IMR-90 (cell line): ENCODE results near the gene RNF40.

Source experiments
- BHLHE40 ChIP-seq: fragments of 150-350 bp; IDR thresholded peaks from 2 replicates; pipeline ENCODE4 v1.6.1; 2016; ENCODE audit warnings: mild to moderate bottlenecking, low read depth, low read length
- CEBPB ChIP-seq: IDR thresholded peaks from 2 replicates; pipeline ENCODE4 v1.6.1; 2012; ENCODE audit warnings: low read depth, low read length, improper control_type of control experiment
- CHD1 ChIP-seq: IDR thresholded peaks from 2 replicates; pipeline ENCODE4 v1.6.1; 2012; ENCODE audit warnings: low read depth, low read length, improper control_type of control experiment
- MAFK ChIP-seq: IDR thresholded peaks from 2 replicates; pipeline ENCODE4 v1.6.1; 2012; ENCODE audit warnings: low read depth, low read length, improper control_type of control experiment
- MAZ ChIP-seq: IDR thresholded peaks from 2 replicates; pipeline ENCODE4 v1.6.1; 2012; ENCODE audit warnings: low read depth, mild to moderate bottlenecking, low read length, improper control_type of control experiment, moderate library complexity, borderline replicate concordance
- MXI1 ChIP-seq: IDR thresholded peaks from 2 replicates; pipeline ENCODE4 v1.6.1; 2012; ENCODE audit warnings: low read depth, mild to moderate bottlenecking, low read length, moderate library complexity, borderline replicate concordance
- POLR2A ChIP-seq: IDR thresholded peaks from 2 replicates; pipeline ENCODE4 v1.6.1; 2012; ENCODE audit warnings: mild to moderate bottlenecking, low read depth, low read length
- RAD21 ChIP-seq: IDR thresholded peaks from 2 replicates; pipeline ENCODE4 v1.6.1; 2012; ENCODE audit warnings: low read length, improper control_type of control experiment
- RCOR1 ChIP-seq: IDR thresholded peaks from 2 replicates; pipeline ENCODE4 v1.6.1; 2012; ENCODE audit warnings: mild to moderate bottlenecking, low read length, improper control_type of control experiment; ENCODE audit not compliant: insufficient replicate concordance
- RFX5 ChIP-seq: IDR thresholded peaks from 2 replicates; pipeline ENCODE4 v1.8.0; 2012; ENCODE audit warnings: low read depth, mild to moderate bottlenecking, low read length, moderate library complexity
- SMC3 ChIP-seq: fragments of 150-350 bp; IDR thresholded peaks from 2 replicates; pipeline ENCODE4 v1.6.1; 2016; ENCODE audit warnings: low read depth, mild to moderate bottlenecking, antibody characterized with exemption, low read length, moderate library complexity
- TF ChIP-seq, protein P1 (sequence below): conservative IDR thresholded peaks from 2 replicates; pipeline ENCODE4 v1.5.1; 2012; ENCODE audit warnings: mild to moderate bottlenecking, low read depth, low read length, improper control_type of control experiment
- TF ChIP-seq, protein P2 (sequence below): fragments of 150-350 bp; IDR thresholded peaks from 2 replicates; pipeline ENCODE4 v1.6.1; 2017; ENCODE audit warnings: mild to moderate bottlenecking, antibody characterized with exemption, low read length, low read depth

DNA sequence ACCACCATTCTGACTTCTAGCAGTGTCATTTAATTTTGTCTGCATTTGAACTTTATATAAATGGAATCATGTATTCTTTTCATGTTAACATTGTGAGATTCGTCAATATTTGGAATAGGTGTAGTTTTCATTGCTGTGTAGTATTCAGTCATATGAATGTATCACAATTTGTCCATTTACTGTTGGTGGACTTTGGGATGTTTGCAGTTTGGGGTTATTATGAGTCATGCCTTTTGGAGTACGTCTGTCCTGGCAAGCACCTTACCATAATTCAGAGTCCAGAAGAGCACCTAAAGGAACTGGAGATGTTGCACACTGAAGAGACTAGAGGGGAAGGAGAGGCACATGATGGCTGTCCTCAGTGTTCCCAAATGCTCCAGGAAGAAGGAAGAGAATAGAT lies 17.0 kb upstream of the RNF40 start:
- TF ChIP-seq RAD21 (no peak), SMC3 (no peak), POLR2A (no peak), MAZ (no peak), RCOR1 (no peak), MAFK (no peak), CEBPB (no peak), BHLHE40 (no peak), MXI1 (no peak), RFX5 (no peak), CHD1 (no peak)
- TF ChIP-seq, protein P1, sequence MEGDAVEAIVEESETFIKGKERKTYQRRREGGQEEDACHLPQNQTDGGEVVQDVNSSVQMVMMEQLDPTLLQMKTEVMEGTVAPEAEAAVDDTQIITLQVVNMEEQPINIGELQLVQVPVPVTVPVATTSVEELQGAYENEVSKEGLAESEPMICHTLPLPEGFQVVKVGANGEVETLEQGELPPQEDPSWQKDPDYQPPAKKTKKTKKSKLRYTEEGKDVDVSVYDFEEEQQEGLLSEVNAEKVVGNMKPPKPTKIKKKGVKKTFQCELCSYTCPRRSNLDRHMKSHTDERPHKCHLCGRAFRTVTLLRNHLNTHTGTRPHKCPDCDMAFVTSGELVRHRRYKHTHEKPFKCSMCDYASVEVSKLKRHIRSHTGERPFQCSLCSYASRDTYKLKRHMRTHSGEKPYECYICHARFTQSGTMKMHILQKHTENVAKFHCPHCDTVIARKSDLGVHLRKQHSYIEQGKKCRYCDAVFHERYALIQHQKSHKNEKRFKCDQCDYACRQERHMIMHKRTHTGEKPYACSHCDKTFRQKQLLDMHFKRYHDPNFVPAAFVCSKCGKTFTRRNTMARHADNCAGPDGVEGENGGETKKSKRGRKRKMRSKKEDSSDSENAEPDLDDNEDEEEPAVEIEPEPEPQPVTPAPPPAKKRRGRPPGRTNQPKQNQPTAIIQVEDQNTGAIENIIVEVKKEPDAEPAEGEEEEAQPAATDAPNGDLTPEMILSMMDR = no peak
- TF ChIP-seq, protein P2, sequence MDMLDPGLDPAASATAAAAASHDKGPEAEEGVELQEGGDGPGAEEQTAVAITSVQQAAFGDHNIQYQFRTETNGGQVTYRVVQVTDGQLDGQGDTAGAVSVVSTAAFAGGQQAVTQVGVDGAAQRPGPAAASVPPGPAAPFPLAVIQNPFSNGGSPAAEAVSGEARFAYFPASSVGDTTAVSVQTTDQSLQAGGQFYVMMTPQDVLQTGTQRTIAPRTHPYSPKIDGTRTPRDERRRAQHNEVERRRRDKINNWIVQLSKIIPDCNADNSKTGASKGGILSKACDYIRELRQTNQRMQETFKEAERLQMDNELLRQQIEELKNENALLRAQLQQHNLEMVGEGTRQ = no peak
